ENCODE results near the gene MYO16.

DNA sequence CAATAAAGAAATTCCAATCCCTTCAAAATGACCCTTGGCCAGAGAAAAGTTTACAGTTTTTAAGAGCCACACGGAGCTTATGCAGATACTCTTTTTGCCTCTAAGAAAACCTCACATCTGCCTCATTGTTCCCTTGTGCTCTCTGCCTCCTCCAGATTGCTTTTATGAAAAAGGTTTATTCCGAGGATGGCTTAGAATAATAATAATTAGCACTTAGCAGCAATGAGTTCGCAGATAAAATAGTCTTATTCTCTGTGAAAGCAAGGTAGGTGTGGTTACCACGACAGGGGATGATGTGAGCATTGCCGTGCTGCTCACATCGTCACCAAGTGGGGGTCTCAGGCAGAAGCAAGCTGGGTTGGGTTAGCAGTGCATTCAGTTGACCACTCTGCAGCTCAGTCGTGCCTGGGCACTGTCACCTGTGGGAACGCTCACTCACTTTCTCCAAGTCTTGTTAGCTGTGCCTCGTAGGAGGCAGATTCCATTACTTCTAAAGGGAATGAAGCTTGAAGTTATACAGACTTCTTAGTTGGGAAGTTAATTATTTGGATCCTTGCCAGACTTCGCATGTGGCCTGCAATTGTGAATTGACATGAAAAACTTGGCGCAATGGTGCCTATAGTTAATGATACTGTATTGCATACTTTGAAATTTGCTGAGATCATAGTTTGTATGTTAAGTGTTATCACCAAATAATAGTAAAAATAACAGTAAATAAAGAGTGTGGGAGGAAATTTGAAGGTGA, 157.2 kb downstream of the MYO16 start:
- TF ChIP-seq, protein P1, sequence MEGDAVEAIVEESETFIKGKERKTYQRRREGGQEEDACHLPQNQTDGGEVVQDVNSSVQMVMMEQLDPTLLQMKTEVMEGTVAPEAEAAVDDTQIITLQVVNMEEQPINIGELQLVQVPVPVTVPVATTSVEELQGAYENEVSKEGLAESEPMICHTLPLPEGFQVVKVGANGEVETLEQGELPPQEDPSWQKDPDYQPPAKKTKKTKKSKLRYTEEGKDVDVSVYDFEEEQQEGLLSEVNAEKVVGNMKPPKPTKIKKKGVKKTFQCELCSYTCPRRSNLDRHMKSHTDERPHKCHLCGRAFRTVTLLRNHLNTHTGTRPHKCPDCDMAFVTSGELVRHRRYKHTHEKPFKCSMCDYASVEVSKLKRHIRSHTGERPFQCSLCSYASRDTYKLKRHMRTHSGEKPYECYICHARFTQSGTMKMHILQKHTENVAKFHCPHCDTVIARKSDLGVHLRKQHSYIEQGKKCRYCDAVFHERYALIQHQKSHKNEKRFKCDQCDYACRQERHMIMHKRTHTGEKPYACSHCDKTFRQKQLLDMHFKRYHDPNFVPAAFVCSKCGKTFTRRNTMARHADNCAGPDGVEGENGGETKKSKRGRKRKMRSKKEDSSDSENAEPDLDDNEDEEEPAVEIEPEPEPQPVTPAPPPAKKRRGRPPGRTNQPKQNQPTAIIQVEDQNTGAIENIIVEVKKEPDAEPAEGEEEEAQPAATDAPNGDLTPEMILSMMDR (conservative IDR thresholded peaks at IDR 0.05; ENCODE audit: low read depth, low read length): no peak
- TF ChIP-seq EZH2 (IDR thresholded peaks at IDR 0.05; ENCODE audit: borderline replicate concordance, low read depth, low read length, poor library complexity, severe bottlenecking): no peak
